Muscle layer of duodenum (tissue), 2 donors: ENCODE measurements around the gene MDN1.
"Not testable (repeated sequence)": the region's sequence is repeated elsewhere in the genome, so short reads cannot be mapped to it uniquely, and the experiment has no call there.

Experiments used
- H3K27ac ChIP-seq: one replicate; pipeline ENCODE4 v1.7.0; 2013; ENCODE audit warnings: mild to moderate bottlenecking, low read length
- H3K27me3 ChIP-seq: one replicate; pipeline ENCODE4 v1.7.0; 2013; ENCODE audit warnings: low read depth, mild to moderate bottlenecking, control low read depth, low read length
- H3K36me3 ChIP-seq, 2 donors: one replicate each; pipeline ENCODE4 v1.7.0; 2013; ENCODE audit warnings: low read length in 2 of 2, control low read depth in 1 of 2, mild to moderate bottlenecking in 1 of 2; ENCODE audit not compliant: insufficient read depth in 2 of 2, control insufficient read depth in 1 of 2
- H3K4me1 ChIP-seq, 2 donors: one replicate each; pipeline ENCODE4 v1.7.0; 2013; ENCODE audit warnings: low read length in 2 of 2, mild to moderate bottlenecking in 2 of 2, control low read depth in 1 of 2, moderate library complexity in 1 of 2; ENCODE audit not compliant: insufficient read depth in 2 of 2, control insufficient read depth in 1 of 2
- H3K4me3 ChIP-seq, 2 donors: one replicate each; pipeline ENCODE4 v1.7.0; 2013; ENCODE audit warnings: low read length in 2 of 2, low read depth in 1 of 2, mild to moderate bottlenecking in 1 of 2
- H3K9me3 ChIP-seq, 2 donors: one replicate each; pipeline ENCODE4 v1.7.0; 2013; ENCODE audit warnings: low read length in 2 of 2, control low read depth in 1 of 2, mild to moderate bottlenecking in 1 of 2; ENCODE audit not compliant: control insufficient read depth in 1 of 2
- donor health status: healthy.

MDN1 gene

GRCh38 chr6:89813422-89813821 is 6.2 kb downstream of the MDN1 start:
- not testable (repeated sequence) for H3K27me3 ChIP-seq, H3K4me1 ChIP-seq, H3K27ac ChIP-seq, H3K9me3 ChIP-seq, H3K4me3 ChIP-seq, H3K36me3 ChIP-seq

GRCh38 chr6:89807581-89807980 is 12.0 kb downstream of the MDN1 start:
- Histone ChIP-seq H3K4me3 (no peak overlapping the region), H3K4me1 (no peaks in the 10 kb centered on the region), H3K36me3 (peaks cover 0 to 5% of the 10 kb centered on the region in 2 donors), H3K27ac (no peak overlapping the region), H3K27me3 (no peaks in the 10 kb centered on the region), H3K9me3 (no peaks in the 10 kb centered on the region)

GRCh38 chr6:89805814-89806371 is 13.7 kb downstream of the MDN1 start:
- Histone ChIP-seq H3K27ac (no peak overlapping the region), H3K4me3 (no peak overlapping the region), H3K4me1 (no peaks in the 10 kb centered on the region)

GRCh38 chr6:89803271-89803670 is 16.3 kb downstream of the MDN1 start:
- peaks cover 10 to 15% of the 10 kb centered on the region in 2 donors for H3K36me3 ChIP-seq
- H3K27me3 ChIP-seq: no peaks in the 10 kb centered on the region
- H3K27ac ChIP-seq: no peak overlapping the region
- H3K9me3 ChIP-seq: no peaks in the 10 kb centered on the region
- H3K4me1 ChIP-seq: no peaks in the 10 kb centered on the region
- no peak overlapping the region for H3K4me3 ChIP-seq

More at GRCh38 chr6:89805814-89806371, 13.7 kb downstream of the MDN1 start:
- Histone ChIP-seq H3K9me3 (no peaks in the 10 kb centered on the region), H3K36me3 (peaks cover 4 to 9% of the 10 kb centered on the region in 2 donors), H3K27me3 (no peaks in the 10 kb centered on the region)

- Histone ChIP-seq H3K4me3 (no peak overlapping the region), H3K36me3 (peaks cover 10 to 25% of the 10 kb centered on the region in 2 donors), H3K27ac (no peak overlapping the region), H3K9me3 (no peaks in the 10 kb centered on the region), H3K4me1 (no peaks in the 10 kb centered on the region), H3K27me3 (no peaks in the 10 kb centered on the region)
Measured at GRCh38 chr6:89799756-89800155, 19.8 kb downstream of the MDN1 start.

GRCh38 chr6:89799096-89799495 is 20.5 kb downstream of the MDN1 start:
- Histone ChIP-seq H3K27me3 (no peaks in the 10 kb centered on the region), H3K4me3 (no peak overlapping the region), H3K27ac (no peak overlapping the region), H3K4me1 (no peaks in the 10 kb centered on the region), H3K36me3 (peaks cover 10 to 29% of the 10 kb centered on the region in 2 donors), H3K9me3 (no peaks in the 10 kb centered on the region)

- Histone ChIP-seq H3K27me3 (no peaks in the 10 kb centered on the region), H3K36me3 (peaks cover 18 to 35% of the 10 kb centered on the region in 2 donors)
Measured at GRCh38 chr6:89797317-89797716, 22.3 kb downstream of the MDN1 start.

GRCh38 chr6:89794324-89794723 is 25.3 kb downstream of the MDN1 start:
- no peak overlapping the region for H3K27ac ChIP-seq
- no peaks in the 10 kb centered on the region for H3K4me1 ChIP-seq

More at GRCh38 chr6:89797317-89797716, 22.3 kb downstream of the MDN1 start:
- Histone ChIP-seq H3K27ac (no peak overlapping the region), H3K4me3 (no peak overlapping the region), H3K4me1 (no peaks in the 10 kb centered on the region), H3K9me3 (no peaks in the 10 kb centered on the region)

GRCh38 chr6:89793586-89793985 is 26.0 kb downstream of the MDN1 start:
- Histone ChIP-seq H3K27ac (no peak overlapping the region), H3K4me3 (no peak overlapping the region), H3K4me1 (no peaks in the 10 kb centered on the region), H3K36me3 (peaks cover 25 to 50% of the 10 kb centered on the region in 2 donors), H3K9me3 (no peaks in the 10 kb centered on the region), H3K27me3 (no peaks in the 10 kb centered on the region)

More at GRCh38 chr6:89794324-89794723, 25.3 kb downstream of the MDN1 start:
- H3K4me3 ChIP-seq: no peak overlapping the region
- no peaks in the 10 kb centered on the region for H3K27me3 ChIP-seq
- H3K36me3 ChIP-seq: peaks cover 28 to 48% of the 10 kb centered on the region in 2 donors
- no peaks in the 10 kb centered on the region for H3K9me3 ChIP-seq

GRCh38 chr6:89792881-89793280 is 26.7 kb downstream of the MDN1 start:
- H3K27ac ChIP-seq: no peak overlapping the region
- no peak overlapping the region for H3K4me3 ChIP-seq
- no peaks in the 10 kb centered on the region for H3K9me3 ChIP-seq
- H3K36me3 ChIP-seq: peaks cover 30 to 57% of the 10 kb centered on the region in 2 donors
- H3K4me1 ChIP-seq: no peaks in the 10 kb centered on the region
- H3K27me3 ChIP-seq: no peaks in the 10 kb centered on the region

GRCh38 chr6:89790403-89790802 is 29.2 kb downstream of the MDN1 start:
- Histone ChIP-seq H3K4me1 (no peaks in the 10 kb centered on the region), H3K4me3 (no peak overlapping the region), H3K36me3 (peaks cover 36 to 69% of the 10 kb centered on the region in 2 donors), H3K27me3 (no peaks in the 10 kb centered on the region), H3K9me3 (no peaks in the 10 kb centered on the region), H3K27ac (no peak overlapping the region)

GRCh38 chr6:89789980-89790379 is 29.6 kb downstream of the MDN1 start:
- no peaks in the 10 kb centered on the region for H3K27me3 ChIP-seq
- no peaks in the 10 kb centered on the region for H3K4me1 ChIP-seq
- no peak overlapping the region for H3K27ac ChIP-seq
- no peaks in the 10 kb centered on the region for H3K9me3 ChIP-seq
- peaks cover 40 to 68% of the 10 kb centered on the region in 2 donors for H3K36me3 ChIP-seq
- H3K4me3 ChIP-seq: no peak overlapping the region
